ENCODE data around the gene DNAH3. TPM values are rescaled to one million over a fixed set of nuclear protein-coding genes. Genes with fewer than 3 reads are reported as not detected.

The DNAH3 gene
- total RNA-seq, 1 donor from 2014 or later, result not detected

GRCh38 chr16:20928774-20929411, 221.8 kb downstream of the DNAH3 start:
- no peak overlapping the region for H3K27ac Mint-ChIP-seq (ENCODE audit: unreplicated experiment)
- peaks cover 2% of the 10 kb centered on the region for H3K36me3 Mint-ChIP-seq (ENCODE audit: unreplicated experiment)
- H3K4me3 Mint-ChIP-seq (ENCODE audit: unreplicated experiment), result no peak overlapping the region
- no peaks in the 10 kb centered on the region for H3K9me3 Mint-ChIP-seq (ENCODE audit: unreplicated experiment)
- no peak for DNase-seq (ENCODE audit: extremely low spot score, unreplicated experiment)
- no peak for TF ChIP-seq CTCF (IDR thresholded peaks at IDR 0.05)
- no peaks in the 10 kb centered on the region for H3K27me3 Mint-ChIP-seq (ENCODE audit: unreplicated experiment)
- peaks cover 13% of the 10 kb centered on the region for H3K4me1 Mint-ChIP-seq (ENCODE audit: unreplicated experiment)

GRCh38 chr16:20925751-20926150, 224.9 kb downstream of the DNAH3 start:
- Mint-ChIP-seq H3K4me3 (ENCODE audit: unreplicated experiment) (no peak overlapping the region), H3K4me1 (ENCODE audit: unreplicated experiment) (peaks cover 11% of the 10 kb centered on the region), H3K9me3 (ENCODE audit: unreplicated experiment) (no peaks in the 10 kb centered on the region), H3K27ac (ENCODE audit: unreplicated experiment) (no peak overlapping the region), H3K27me3 (ENCODE audit: unreplicated experiment) (no peaks in the 10 kb centered on the region), H3K36me3 (ENCODE audit: unreplicated experiment) (peaks cover 2% of the 10 kb centered on the region)
- no peak for TF ChIP-seq CTCF (IDR thresholded peaks at IDR 0.05)
- no peak for DNase-seq (ENCODE audit: extremely low spot score, unreplicated experiment)

GRCh38 chr16:20923876-20924275, 226.8 kb downstream of the DNAH3 start:
- Mint-ChIP-seq H3K27ac (ENCODE audit: unreplicated experiment) (no peak overlapping the region), H3K27me3 (ENCODE audit: unreplicated experiment) (no peaks in the 10 kb centered on the region), H3K36me3 (ENCODE audit: unreplicated experiment) (peaks cover 2% of the 10 kb centered on the region), H3K4me1 (ENCODE audit: unreplicated experiment) (no peaks in the 10 kb centered on the region), H3K4me3 (ENCODE audit: unreplicated experiment) (no peak overlapping the region), H3K9me3 (ENCODE audit: unreplicated experiment) (no peaks in the 10 kb centered on the region)
- no peak for TF ChIP-seq CTCF (IDR thresholded peaks at IDR 0.05)
- DNase-seq (ENCODE audit: extremely low spot score, unreplicated experiment), result no peak

GRCh38 chr16:20920799-20921198, 229.8 kb downstream of the DNAH3 start:
- DNase-seq (ENCODE audit: extremely low spot score, unreplicated experiment), result no peak
- Mint-ChIP-seq H3K27me3 (ENCODE audit: unreplicated experiment) (no peaks in the 10 kb centered on the region), H3K4me3 (ENCODE audit: unreplicated experiment) (no peak overlapping the region), H3K27ac (ENCODE audit: unreplicated experiment) (no peak overlapping the region), H3K36me3 (ENCODE audit: unreplicated experiment) (peaks cover 11% of the 10 kb centered on the region), H3K4me1 (ENCODE audit: unreplicated experiment) (peaks cover 3% of the 10 kb centered on the region), H3K9me3 (ENCODE audit: unreplicated experiment) (no peaks in the 10 kb centered on the region)
- no peak for TF ChIP-seq CTCF (IDR thresholded peaks at IDR 0.05)

GRCh38 chr16:20920091-20920490, 230.6 kb downstream of the DNAH3 start:
- no peak for DNase-seq (ENCODE audit: extremely low spot score, unreplicated experiment)
- Mint-ChIP-seq H3K4me1 (ENCODE audit: unreplicated experiment) (peaks cover 4% of the 10 kb centered on the region), H3K27me3 (ENCODE audit: unreplicated experiment) (no peaks in the 10 kb centered on the region)

More at GRCh38 chr16:20920091-20920490, 230.6 kb downstream of the DNAH3 start:
- no peak overlapping the region for H3K27ac Mint-ChIP-seq (ENCODE audit: unreplicated experiment)
- TF ChIP-seq CTCF (IDR thresholded peaks at IDR 0.05), result no peak
- H3K36me3 Mint-ChIP-seq (ENCODE audit: unreplicated experiment), result peaks cover 11% of the 10 kb centered on the region
- H3K9me3 Mint-ChIP-seq (ENCODE audit: unreplicated experiment), result no peaks in the 10 kb centered on the region
- H3K4me3 Mint-ChIP-seq (ENCODE audit: unreplicated experiment), result no peak overlapping the region
